PFSK-1 (cell line): Measurements from ENCODE around the gene COQ10B.

Source experiments
- FOXP2 ChIP-seq: optimal IDR thresholded peaks from 2 replicates; pipeline ENCODE3; 2011; ENCODE audit warnings: borderline replicate concordance, control low read depth, inconsistent platforms; ENCODE audit not compliant: insufficient read depth; ENCODE audit errors: extremely low read length, extremely low read depth
- POLR2AphosphoS5 ChIP-seq: IDR thresholded peaks from 2 replicates; pipeline ENCODE4 v1.6.1; 2012; ENCODE audit warnings: low read depth, mild to moderate bottlenecking, control low read depth, low read length, moderate library complexity
- SIN3A ChIP-seq: IDR thresholded peaks from 2 replicates; pipeline ENCODE4 v1.6.1; 2012; ENCODE audit warnings: mild to moderate bottlenecking, low read length, moderate library complexity, borderline replicate concordance; ENCODE audit not compliant: insufficient read depth
- TAF1 ChIP-seq: IDR thresholded peaks from 2 replicates; pipeline ENCODE4 v1.6.1; 2012; ENCODE audit warnings: low read length, control low read depth, borderline replicate concordance; ENCODE audit not compliant: insufficient read depth
- TF ChIP-seq, protein P1 (sequence below), 2 experiments: IDR thresholded peaks; 2 replicates each; pipeline versions ENCODE4 v1.6.1 to v1.8.0; 2011 to 2012; ENCODE audit warnings: low read depth in 2 of 2, low read length in 2 of 2, control low read depth in 1 of 2, inconsistent platforms in 1 of 2, mild to moderate bottlenecking in 1 of 2, moderate library complexity in 1 of 2; ENCODE audit not compliant: insufficient read depth in 1 of 2

Gene COQ10B

GRCh38 chr2:197500503-197501131 lies 47.3 kb downstream of the COQ10B start:
- no peak for TF ChIP-seq SIN3A
- TF ChIP-seq TAF1 = no peak
- no peak for TF ChIP-seq POLR2AphosphoS5
- TF ChIP-seq, protein P1, sequence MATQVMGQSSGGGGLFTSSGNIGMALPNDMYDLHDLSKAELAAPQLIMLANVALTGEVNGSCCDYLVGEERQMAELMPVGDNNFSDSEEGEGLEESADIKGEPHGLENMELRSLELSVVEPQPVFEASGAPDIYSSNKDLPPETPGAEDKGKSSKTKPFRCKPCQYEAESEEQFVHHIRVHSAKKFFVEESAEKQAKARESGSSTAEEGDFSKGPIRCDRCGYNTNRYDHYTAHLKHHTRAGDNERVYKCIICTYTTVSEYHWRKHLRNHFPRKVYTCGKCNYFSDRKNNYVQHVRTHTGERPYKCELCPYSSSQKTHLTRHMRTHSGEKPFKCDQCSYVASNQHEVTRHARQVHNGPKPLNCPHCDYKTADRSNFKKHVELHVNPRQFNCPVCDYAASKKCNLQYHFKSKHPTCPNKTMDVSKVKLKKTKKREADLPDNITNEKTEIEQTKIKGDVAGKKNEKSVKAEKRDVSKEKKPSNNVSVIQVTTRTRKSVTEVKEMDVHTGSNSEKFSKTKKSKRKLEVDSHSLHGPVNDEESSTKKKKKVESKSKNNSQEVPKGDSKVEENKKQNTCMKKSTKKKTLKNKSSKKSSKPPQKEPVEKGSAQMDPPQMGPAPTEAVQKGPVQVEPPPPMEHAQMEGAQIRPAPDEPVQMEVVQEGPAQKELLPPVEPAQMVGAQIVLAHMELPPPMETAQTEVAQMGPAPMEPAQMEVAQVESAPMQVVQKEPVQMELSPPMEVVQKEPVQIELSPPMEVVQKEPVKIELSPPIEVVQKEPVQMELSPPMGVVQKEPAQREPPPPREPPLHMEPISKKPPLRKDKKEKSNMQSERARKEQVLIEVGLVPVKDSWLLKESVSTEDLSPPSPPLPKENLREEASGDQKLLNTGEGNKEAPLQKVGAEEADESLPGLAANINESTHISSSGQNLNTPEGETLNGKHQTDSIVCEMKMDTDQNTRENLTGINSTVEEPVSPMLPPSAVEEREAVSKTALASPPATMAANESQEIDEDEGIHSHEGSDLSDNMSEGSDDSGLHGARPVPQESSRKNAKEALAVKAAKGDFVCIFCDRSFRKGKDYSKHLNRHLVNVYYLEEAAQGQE (IDR thresholded peaks at IDR 0.05; ENCODE audit: insufficient read depth in 1 of 2, low read depth in 2 of 2, low read length in 2 of 2) = no peak
- no peak for TF ChIP-seq FOXP2

GRCh38 chr2:197502201-197502600 lies 48.8 kb downstream of the COQ10B start:
- no peak for TF ChIP-seq SIN3A
- TF ChIP-seq, protein P1 (IDR thresholded peaks at IDR 0.05; ENCODE audit: insufficient read depth in 1 of 2, low read depth in 2 of 2, low read length in 2 of 2) = no peak
- TF ChIP-seq TAF1 = no peak
- TF ChIP-seq POLR2AphosphoS5 = no peak
- TF ChIP-seq FOXP2 = no peak

- TF ChIP-seq FOXP2 = no peak
- TF ChIP-seq TAF1 = no peak
- TF ChIP-seq, protein P1 (IDR thresholded peaks at IDR 0.05; ENCODE audit: insufficient read depth in 1 of 2, low read depth in 2 of 2, low read length in 2 of 2) = no peak
- no peak for TF ChIP-seq SIN3A
- no peak for TF ChIP-seq POLR2AphosphoS5
Observed at GRCh38 chr2:197502685-197503084, 49.3 kb downstream of the COQ10B start.

GRCh38 chr2:197504000-197504399 lies 50.6 kb downstream of the COQ10B start:
- TF ChIP-seq POLR2AphosphoS5 = no peak
- TF ChIP-seq TAF1 = no peak
- no peak for TF ChIP-seq SIN3A
- TF ChIP-seq, protein P1 (IDR thresholded peaks at IDR 0.05; ENCODE audit: insufficient read depth in 1 of 2, low read depth in 2 of 2, low read length in 2 of 2) = no peak
- TF ChIP-seq FOXP2 = no peak
